IMR-90 (cell line): ENCODE results near the gene ANKRD65. TPM values are rescaled to one million over a fixed set of nuclear protein-coding genes. Genes with fewer than 3 reads are reported as not detected.
"Not testable (repeated sequence)": the region's sequence is repeated elsewhere in the genome, so short reads cannot be mapped to it uniquely, and the experiment has no call there.

Source experiments
- ATAC-seq: fragments of 200-7000 bp; cut with Tn5 transposase; 2 replicates; pipeline ENCODE4 v1.9.1; 2020; ENCODE audit warnings: low read depth, mild to moderate bottlenecking, moderate library complexity
- BruUV-seq: library from RNA; stranded (reverse); fragments of 400-500 nt; replicated peaks from 2 replicates; lab custom pipeline; 2021; lab: Mats Ljungman, UMichigan
- CTCF ChIA-PET: fragments of 300-600 bp; formaldehyde crosslinking; extraction: SDS; loops from one replicate; lab custom pipeline; 2021; ENCODE audit warnings: antibody characterized with exemption; lab: Yijun Ruan, JAX
- POLR2A ChIA-PET: fragments of 300-600 bp; sonication (Branson Sonifier 250); formaldehyde crosslinking; loops from one replicate; lab custom pipeline; 2022; ENCODE audit warnings: antibody characterized with exemption; ENCODE audit not compliant: unreplicated experiment; lab: Charles Lee
- DNase-seq: peaks from one replicate; pipeline ENCODE4 v3.0.0; 2013
- H2AFZ ChIP-seq: replicated peaks from 2 replicates; pipeline ENCODE3; 2013; ENCODE audit warnings: low read length, mild to moderate bottlenecking; ENCODE audit not compliant: poor library complexity
- H2AK5ac ChIP-seq: 2 replicates; pipeline ENCODE4 v1.6.1; 2013; ENCODE audit warnings: low read depth, low read length, inconsistent platforms
- H2AK9ac ChIP-seq: replicated peaks from 2 replicates; pipeline ENCODE3; 2013; ENCODE audit warnings: mild to moderate bottlenecking, low read depth, low read length, moderate library complexity; ENCODE audit not compliant: poor library complexity
- H2BK120ac ChIP-seq: 2 replicates; pipeline ENCODE4 v1.6.1; 2013; ENCODE audit warnings: low read depth, low read length, inconsistent platforms
- H2BK15ac ChIP-seq: 3 replicates; pipeline ENCODE4 v1.6.1; 2013; ENCODE audit warnings: low read depth, low read length, inconsistent platforms
- H2BK20ac ChIP-seq: 2 replicates; pipeline ENCODE4 v1.6.1; 2013; ENCODE audit warnings: low read depth, mild to moderate bottlenecking, inconsistent platforms, low read length, moderate library complexity
- H2BK5ac ChIP-seq: 2 replicates; pipeline ENCODE4 v1.6.1; 2013; ENCODE audit warnings: mild to moderate bottlenecking, low read depth, low read length, inconsistent platforms; ENCODE audit not compliant: poor library complexity, severe bottlenecking
- H3K14ac ChIP-seq: replicated peaks from 2 replicates; pipeline ENCODE4 v1.6.1; 2013; ENCODE audit warnings: low read depth, low read length, inconsistent platforms
- H3K18ac ChIP-seq: 2 replicates; pipeline ENCODE4 v1.6.1; 2013; ENCODE audit warnings: low read depth, low read length, control low read depth
- H3K23ac ChIP-seq: 2 replicates; pipeline ENCODE4 v1.6.1; 2013; ENCODE audit warnings: low read depth, low read length, inconsistent platforms
- H3K27ac ChIP-seq: 2 replicates; pipeline ENCODE4 v1.5.1; 2013; ENCODE audit warnings: mild to moderate bottlenecking, control low read depth, low read length; ENCODE audit not compliant: insufficient read depth
- H3K27me3 ChIP-seq: 2 replicates; pipeline ENCODE4 v1.6.1; 2013; ENCODE audit warnings: low read length; ENCODE audit not compliant: control insufficient read depth, insufficient read depth
- H3K36me3 ChIP-seq: 2 replicates; pipeline ENCODE4 v1.6.1; 2013; ENCODE audit warnings: low read length, mixed read lengths; ENCODE audit not compliant: control insufficient read depth, insufficient read depth
- H3K4ac ChIP-seq: 2 replicates; pipeline ENCODE4 v1.6.1; 2013; ENCODE audit warnings: low read depth, low read length, inconsistent platforms
- H3K4me1 ChIP-seq: 2 replicates; pipeline ENCODE4 v1.6.1; 2013; ENCODE audit warnings: low read length, mixed read lengths; ENCODE audit not compliant: control insufficient read depth, insufficient read depth
- H3K4me2 ChIP-seq: 2 replicates; pipeline ENCODE4 v1.6.1; 2013; ENCODE audit warnings: low read depth, mild to moderate bottlenecking, control low read depth, low read length, moderate library complexity
- H3K4me3 ChIP-seq: 2 replicates; pipeline ENCODE4 v1.5.1; 2013; ENCODE audit warnings: low read depth, mild to moderate bottlenecking, control low read depth, low read length, moderate library complexity; ENCODE audit not compliant: insufficient read depth
- H3K56ac ChIP-seq: 2 replicates; pipeline ENCODE4 v1.6.1; 2013; ENCODE audit warnings: low read length, inconsistent platforms; ENCODE audit not compliant: insufficient read depth; ENCODE audit errors: extremely low read depth
- H3K79me1 ChIP-seq, 2 experiments: 2 replicates each; pipeline ENCODE4 v1.6.1; 2013; ENCODE audit warnings: low read length in 2 of 2, inconsistent platforms in 1 of 2, low read depth in 1 of 2
- H3K9ac ChIP-seq: 2 replicates; pipeline ENCODE4 v1.6.1; 2013; ENCODE audit warnings: low read depth, low read length, control low read depth
- H3K9me1 ChIP-seq: 2 replicates; pipeline ENCODE4 v1.6.1; 2013; ENCODE audit warnings: low read length, inconsistent platforms; ENCODE audit not compliant: insufficient read depth
- H3K9me3 ChIP-seq: 2 replicates; pipeline ENCODE4 v1.6.1; 2013; ENCODE audit warnings: low read length; ENCODE audit not compliant: control insufficient read depth, insufficient read depth
- H4K20me1 ChIP-seq: 2 replicates; pipeline ENCODE4 v1.6.1; 2013; ENCODE audit warnings: low read length, inconsistent platforms; ENCODE audit not compliant: insufficient read depth
- H4K5ac ChIP-seq: 2 replicates; pipeline ENCODE4 v1.6.1; 2013; ENCODE audit warnings: mild to moderate bottlenecking, low read depth, low read length, control low read depth
- H4K8ac ChIP-seq, 2 experiments: 2 replicates each; pipeline ENCODE4 v1.6.1; 2013; ENCODE audit warnings: low read depth in 2 of 2, low read length in 2 of 2, control low read depth in 1 of 2, inconsistent platforms in 1 of 2
- H4K91ac ChIP-seq: 2 replicates; pipeline ENCODE4 v1.6.1; 2013; ENCODE audit warnings: low read depth, low read length, inconsistent platforms; ENCODE audit not compliant: insufficient read depth
- WGBS, 2 experiments: methylation state at CpG; one replicate each; pipeline versions ENCODE4 v1.1.5 to v1.1.7; 2013; ENCODE audit warnings: missing lambda C conversion rate in 2 of 2; ENCODE audit not compliant: insufficient read length in 1 of 2; ENCODE audit errors: extremely low coverage in 2 of 2; 5-methylcytosine and 5-hydroxymethylcytosine counted together
- dilution Hi-C: fragments of 300-500 bp; cut with HindIII; formaldehyde crosslinking; loops from one replicate; pipeline ENCODE4 v1.14.3; 2018; ENCODE audit warnings: low sequenced_read_pairs; ENCODE audit not compliant: unreplicated experiment
- in situ Hi-C: fragments of 300-500 bp; cut with MboI; formaldehyde crosslinking; loops from 3 replicates; pipeline ENCODE4 v1.14.3; 2019; ENCODE audit warnings: low sequenced_read_pairs, inconsistent platforms, mixed read lengths
- intact Hi-C: fragments of 100-400 bp; cut with micrococcal nuclease; formaldehyde crosslinking; loops from 2 replicates; pipeline ENCODE4 v1.10.0; 2022
- polyA plus RNA-seq, 3 experiments: library from polyadenylated mRNA; depleted of rRNA; stranded (reverse); fragments of >200 nt; gene quantifications; 2 replicates each; pipeline ENCODE4 v1.2.3, GENCODE V29; 2012; ENCODE audit warnings: low replicate concordance in 1 of 3
- total RNA-seq: library from RNA; depleted of rRNA; stranded (reverse); fragments of >200 nt; gene quantifications from 2 replicates; pipeline ENCODE4 v1.2.3, GENCODE V29; 2012

The ANKRD65 gene
- total and polyA plus RNA-seq, 2 of the 4 experiments (the other 2 are of a cell fraction), result 0.09 TPM; not detected in 1

DNA sequence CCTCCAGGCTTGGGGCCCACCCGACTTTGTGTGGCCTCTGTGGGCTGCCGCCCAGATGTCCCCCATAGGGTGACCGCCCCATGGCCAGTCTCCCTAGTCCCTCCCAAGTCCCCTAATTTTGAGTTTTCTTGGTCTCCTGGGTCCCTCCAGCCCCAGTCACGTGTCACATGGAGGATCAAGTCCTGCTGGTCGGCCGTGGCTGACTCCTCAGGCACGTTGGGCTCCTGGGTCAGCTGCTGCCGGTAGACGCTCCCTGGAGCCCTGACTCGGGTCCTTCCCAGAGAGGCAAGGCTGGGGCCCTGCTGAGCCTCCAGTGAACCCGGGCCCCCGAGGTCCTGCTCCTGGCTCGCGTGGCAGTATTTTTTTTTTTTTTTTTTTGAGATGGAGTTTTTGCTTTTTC, 38.6 kb upstream of the ANKRD65 start:
- ATAC-seq, H3K79me1 ChIP-seq, H3K27me3 ChIP-seq, POLR2A ChIA-PET, H2AK5ac ChIP-seq, dilution Hi-C loops, BruUV-seq, H3K56ac ChIP-seq, H3K36me3 ChIP-seq, intact Hi-C loops, H3K14ac ChIP-seq, H3K4me3 ChIP-seq, H3K4me1 ChIP-seq, H2BK120ac ChIP-seq, H2BK20ac ChIP-seq, H3K9ac ChIP-seq, CTCF ChIA-PET, H2AFZ ChIP-seq, H3K9me1 ChIP-seq, H4K8ac ChIP-seq, H2BK15ac ChIP-seq, H3K23ac ChIP-seq, H4K20me1 ChIP-seq, H3K18ac ChIP-seq, in situ Hi-C loops, H3K9me3 ChIP-seq, H2BK5ac ChIP-seq, DNase-seq, H4K91ac ChIP-seq, H3K4me2 ChIP-seq, H2AK9ac ChIP-seq, H3K27ac ChIP-seq, H4K5ac ChIP-seq, H3K4ac ChIP-seq: not testable (repeated sequence)
- 79% methylated on average over 8 of the region's 14 CpGs; no CpG with 5 or more reads in 1 of the 2 experiments for WGBS, 2 experiments

DNA sequence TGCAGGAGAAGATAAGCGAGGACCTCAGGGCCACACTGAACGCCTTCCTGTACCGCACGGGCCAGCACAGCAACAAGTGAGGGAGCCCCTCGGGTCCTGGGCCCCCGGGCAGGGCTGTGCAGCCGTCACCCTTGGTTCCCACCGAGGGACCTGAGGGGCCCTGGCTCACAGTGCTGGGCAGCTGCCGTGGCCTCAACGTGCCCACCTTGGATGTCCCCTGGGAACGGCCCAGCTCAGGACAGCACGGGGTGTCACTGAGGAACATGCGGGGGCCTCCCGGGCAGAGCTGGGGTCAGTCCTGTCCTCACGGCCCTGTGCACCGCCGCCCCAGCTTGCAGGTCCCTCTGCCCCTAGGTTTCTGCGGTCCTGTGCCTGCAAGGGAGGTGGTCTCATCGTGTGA, 38.1 kb upstream of the ANKRD65 start:
- dilution Hi-C loops, H3K27me3 ChIP-seq, intact Hi-C loops, H2AFZ ChIP-seq, H3K36me3 ChIP-seq, H3K14ac ChIP-seq, H3K4me3 ChIP-seq, H2BK120ac ChIP-seq, H3K4ac ChIP-seq, H3K56ac ChIP-seq, H3K4me2 ChIP-seq, BruUV-seq, H2AK5ac ChIP-seq, POLR2A ChIA-PET, H3K23ac ChIP-seq, H2AK9ac ChIP-seq, H2BK20ac ChIP-seq, H4K5ac ChIP-seq, H3K9me3 ChIP-seq, H2BK5ac ChIP-seq, H3K9ac ChIP-seq, H4K20me1 ChIP-seq, H3K27ac ChIP-seq, H3K9me1 ChIP-seq, DNase-seq, H2BK15ac ChIP-seq, H3K4me1 ChIP-seq, in situ Hi-C loops, CTCF ChIA-PET, H4K91ac ChIP-seq, ATAC-seq, H3K79me1 ChIP-seq, H3K18ac ChIP-seq, H4K8ac ChIP-seq: not testable (repeated sequence)
- no CpG with 5 or more reads among the region's 19 CpGs for WGBS, 2 experiments
